GM18858 (cell line): ENCODE results near the gene PLCB1.
"Not testable (repeated sequence)": the region's sequence is repeated elsewhere in the genome, so short reads cannot be mapped to it uniquely, and the experiment has no call there.

Experiments
- ATAC-seq: cut with Tn5 transposase; IDR thresholded peaks from one replicate; pipeline ENCODE4 v1.9.1; 2021; ENCODE audit not compliant: unreplicated experiment

Gene PLCB1

GRCh38 chr20:8363970-8364733, 232.1 kb downstream of the PLCB1 start:
- no peak for ATAC-seq

- no peak for ATAC-seq
These were observed 232.6 kb downstream of the PLCB1 start for GRCh38 chr20:8364734-8365078.

GRCh38 chr20:8365634-8366033, 233.6 kb downstream of the PLCB1 start:
- no peak for ATAC-seq

- ATAC-seq, result no peak
These were observed 234.3 kb downstream of the PLCB1 start for GRCh38 chr20:8366303-8366923.

- ATAC-seq, result no peak
These were observed 235.6 kb downstream of the PLCB1 start for GRCh38 chr20:8367689-8368088.

GRCh38 chr20:8368670-8369069, 236.6 kb downstream of the PLCB1 start:
- no peak for ATAC-seq

GRCh38 chr20:8369311-8369710, 237.2 kb downstream of the PLCB1 start:
- no peak for ATAC-seq

- ATAC-seq, result no peak
These were observed 238.7 kb downstream of the PLCB1 start for GRCh38 chr20:8370774-8371173.

- ATAC-seq, result no peak
These were observed 240.8 kb downstream of the PLCB1 start for GRCh38 chr20:8372824-8373380.

- no peak for ATAC-seq
These were observed 241.5 kb downstream of the PLCB1 start for GRCh38 chr20:8373579-8373978.

GRCh38 chr20:8375898-8376297, 243.8 kb downstream of the PLCB1 start:
- no peak for ATAC-seq

GRCh38 chr20:8376940-8377339, 244.9 kb downstream of the PLCB1 start:
- ATAC-seq, result no peak

- not testable (repeated sequence) for ATAC-seq
These were observed 247.1 kb downstream of the PLCB1 start for GRCh38 chr20:8379125-8379524.

- ATAC-seq, result no peak
These were observed 253.2 kb downstream of the PLCB1 start for GRCh38 chr20:8385247-8385646.

GRCh38 chr20:8386991-8387390, 254.9 kb downstream of the PLCB1 start:
- no peak for ATAC-seq

GRCh38 chr20:8388141-8388540, 256.1 kb downstream of the PLCB1 start:
- ATAC-seq, result no peak

- ATAC-seq, result no peak
These were observed 256.6 kb downstream of the PLCB1 start for GRCh38 chr20:8388707-8389106.

- no peak for ATAC-seq
These were observed 257.4 kb downstream of the PLCB1 start for GRCh38 chr20:8389381-8390036.

- ATAC-seq, result no peak
These were observed 258.0 kb downstream of the PLCB1 start for GRCh38 chr20:8390037-8390433.

- ATAC-seq, result no peak
These were observed 258.4 kb downstream of the PLCB1 start for GRCh38 chr20:8390500-8390899.

- ATAC-seq, result no peak
These were observed 261.3 kb downstream of the PLCB1 start for GRCh38 chr20:8393381-8393780.
